Measurements from ENCODE around the gene DOCK9. TPM values are rescaled to one million over a fixed set of nuclear protein-coding genes. Genes with fewer than 3 reads are reported as not detected.
"Not testable (repeated sequence)": the region's sequence is repeated elsewhere in the genome, so short reads cannot be mapped to it uniquely, and the experiment has no call there.

The DOCK9 gene
- total and polyA plus RNA-seq, 8 donors: 7.5 to 26.3 (median 16.3) TPM

GRCh38 chr13:98820300-98820699, 157.6 kb downstream of the DOCK9 start:
- peaks cover 26 to 40% (median 37%) of the 10 kb centered on the region in 3 donors for H3K4me1 ChIP-seq
- FAIRE-seq (no peak), ATAC-seq (no peak), DNase-seq (no peak)
- intact Hi-C loops (cut with DNase I): no loop called here
- TF ChIP-seq CTCF (IDR thresholded peaks at IDR 0.05): no peak
- no peaks in the 10 kb centered on the region for H3K9me3 ChIP-seq
- no peaks in the 10 kb centered on the region for H3K36me3 ChIP-seq
- WGBS, 2 donors: 93 to 96% methylated on average over 3 of the region's 3 CpGs
- H3K27ac ChIP-seq: no peak overlapping the region
- H3K4me3 ChIP-seq: no peak overlapping the region
- no peaks in the 10 kb centered on the region for H3K27me3 ChIP-seq

- WGBS, 2 donors: 96 to 97% methylated on average over 6 of the region's 6 CpGs
- no peaks in the 10 kb centered on the region for H3K9me3 ChIP-seq
- H3K4me1 ChIP-seq: peaks cover 26 to 40% (median 37%) of the 10 kb centered on the region in 3 donors
- TF ChIP-seq CTCF (IDR thresholded peaks at IDR 0.05): no peak
- no peaks in the 10 kb centered on the region for H3K36me3 ChIP-seq
- ATAC-seq: no peak
- no peak for FAIRE-seq
- intact Hi-C loops (cut with DNase I): no loop called here
- no peak overlapping the region for H3K27ac ChIP-seq
- no peaks in the 10 kb centered on the region for H3K27me3 ChIP-seq
- no peak overlapping the region for H3K4me3 ChIP-seq
- no peak for DNase-seq
Observed at GRCh38 chr13:98819382-98820010, 158.4 kb downstream of the DOCK9 start.

GRCh38 chr13:98816406-98816805, 161.5 kb downstream of the DOCK9 start:
- H3K4me3 ChIP-seq: no peak overlapping the region
- peaks cover 6 to 9% (median 7%) of the 10 kb centered on the region in 3 donors for H3K4me1 ChIP-seq
- ATAC-seq (no peak), FAIRE-seq (no peak), DNase-seq (no peak)
- WGBS, 2 donors: 95 to 98% methylated on average over 12 of the region's 12 CpGs
- TF ChIP-seq CTCF (IDR thresholded peaks at IDR 0.05): no peak
- no peak overlapping the region for H3K27ac ChIP-seq
- intact Hi-C loops (cut with DNase I): no loop called here
- H3K36me3 ChIP-seq: no peaks in the 10 kb centered on the region
- H3K27me3 ChIP-seq: no peaks in the 10 kb centered on the region
- H3K9me3 ChIP-seq: no peaks in the 10 kb centered on the region

- Histone ChIP-seq H3K36me3 (no peaks in the 10 kb centered on the region), H3K4me3 (no peak overlapping the region), H3K9me3 (no peaks in the 10 kb centered on the region), H3K4me1 (peaks cover 0 to 5% (median 0%) of the 10 kb centered on the region in 3 donors), H3K27ac (no peak overlapping the region), H3K27me3 (no peaks in the 10 kb centered on the region)
- FAIRE-seq (no peak), DNase-seq (no peak), ATAC-seq (no peak)
- TF ChIP-seq CTCF (IDR thresholded peaks at IDR 0.05): no peak
- intact Hi-C loops (cut with DNase I): no loop called here
- 61 to 63% methylated on average over 3 of the region's 3 CpGs for WGBS, 2 donors
Observed at GRCh38 chr13:98813993-98814392, 163.9 kb downstream of the DOCK9 start.

- FAIRE-seq; ATAC-seq; H3K27me3 ChIP-seq; H3K4me1 ChIP-seq; H3K27ac ChIP-seq; H3K9me3 ChIP-seq; H3K36me3 ChIP-seq; intact Hi-C loops (cut with DNase I); DNase-seq; H3K4me3 ChIP-seq: not testable (repeated sequence)
- WGBS, 2 donors: 43% methylated on average over 1 of the region's 5 CpGs; no CpG with 5 or more reads in 1 of the 2 donors
Observed at GRCh38 chr13:98812186-98812790, 165.6 kb downstream of the DOCK9 start.

Data from pancreas (tissue), 10 donors.